Memory B cell (primary cell): ENCODE data around the gene MBTPS1.

Experiments
- ATAC-seq: fragments of 150-1000 bp; cut with Tn5 transposase; 2 replicates; pipeline ENCODE4 v1.10.0; 2021; ENCODE audit warnings: low read depth, mild to moderate bottlenecking, moderate library complexity
- DNase-seq, 2 donors: peaks; one replicate each; pipeline ENCODE4 v3.0.0; 2022; ENCODE audit warnings: low spot score in 2 of 2
- H3K27ac Mint-ChIP-seq: one replicate; pipeline ENCODE4 v1.8.0; 2022; ENCODE audit warnings: mild to moderate bottlenecking, moderate library complexity, mixed read lengths
- H3K27me3 Mint-ChIP-seq: one replicate; pipeline ENCODE4 v1.8.0; 2022; ENCODE audit warnings: mixed read lengths
- H3K36me3 Mint-ChIP-seq: one replicate; pipeline ENCODE4 v1.8.0; 2022; ENCODE audit warnings: mild to moderate bottlenecking, mixed read lengths
- H3K4me1 Mint-ChIP-seq: one replicate; pipeline ENCODE4 v1.8.0; 2022; ENCODE audit warnings: mixed read lengths
- H3K4me3 Mint-ChIP-seq: one replicate; pipeline ENCODE4 v1.8.0; 2022; ENCODE audit warnings: mild to moderate bottlenecking, moderate library complexity, mixed read lengths
- H3K9me3 Mint-ChIP-seq: one replicate; pipeline ENCODE4 v1.8.0; 2022; ENCODE audit warnings: mixed read lengths

MBTPS1 gene

DNA sequence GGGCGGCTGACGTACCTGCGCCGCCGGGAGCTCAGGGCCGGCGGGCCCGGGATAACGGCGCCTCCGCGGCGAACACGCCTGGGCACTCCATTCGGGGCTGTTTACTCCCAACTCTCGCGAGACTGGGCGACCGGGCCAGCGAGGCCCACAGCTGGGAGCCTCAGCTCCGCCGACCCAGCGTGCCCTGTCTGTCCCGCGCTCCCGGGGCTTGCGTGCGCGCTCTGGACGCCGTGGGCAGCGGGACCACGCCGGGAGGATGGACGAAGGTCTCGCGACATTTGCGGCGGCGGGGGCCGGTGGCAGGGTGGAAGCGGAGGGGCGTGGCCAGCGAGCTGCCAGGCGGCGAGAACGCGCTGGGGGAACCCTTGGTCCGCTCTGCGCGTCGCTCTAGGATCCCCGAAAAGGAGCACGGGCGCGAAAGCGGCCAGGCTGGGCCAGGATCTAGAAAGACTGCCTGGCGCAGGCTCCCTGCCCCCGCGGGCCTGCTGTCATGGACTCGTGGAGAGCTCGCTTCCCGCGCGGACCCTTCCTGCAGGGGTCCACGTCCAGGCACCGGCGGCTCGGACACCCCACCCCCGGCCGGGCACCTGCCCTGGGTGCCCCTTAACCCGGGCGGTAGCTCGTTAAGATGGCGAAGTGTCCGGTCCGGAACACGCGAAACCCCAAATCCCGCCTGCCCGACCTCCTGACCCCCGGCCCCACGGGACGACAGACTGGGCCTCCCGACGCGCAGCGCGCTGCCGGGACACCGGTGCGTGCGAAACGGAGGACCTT, at the start of gene MBTPS1:
Gene MBTPS1 (minus strand): TSS at position 223 of the 774 bp plus-strand sequence. CDS start 15,159 bp downstream, outside the sequence.
- peak; percentile 81 for ATAC-seq
- Mint-ChIP-seq H3K4me1 (peaks cover 11% of the 10 kb centered on the region), H3K27ac (peak within 1 kb of the TSS; percentile 94), H3K36me3 (peaks cover 2% of the 10 kb centered on the region), H3K4me3 (peak within 1 kb of the TSS; percentile 91), H3K9me3 (no peaks in the 10 kb centered on the region), H3K27me3 (no peaks in the 10 kb centered on the region)
- peak; percentile 97 to 98 for DNase-seq

DNA sequence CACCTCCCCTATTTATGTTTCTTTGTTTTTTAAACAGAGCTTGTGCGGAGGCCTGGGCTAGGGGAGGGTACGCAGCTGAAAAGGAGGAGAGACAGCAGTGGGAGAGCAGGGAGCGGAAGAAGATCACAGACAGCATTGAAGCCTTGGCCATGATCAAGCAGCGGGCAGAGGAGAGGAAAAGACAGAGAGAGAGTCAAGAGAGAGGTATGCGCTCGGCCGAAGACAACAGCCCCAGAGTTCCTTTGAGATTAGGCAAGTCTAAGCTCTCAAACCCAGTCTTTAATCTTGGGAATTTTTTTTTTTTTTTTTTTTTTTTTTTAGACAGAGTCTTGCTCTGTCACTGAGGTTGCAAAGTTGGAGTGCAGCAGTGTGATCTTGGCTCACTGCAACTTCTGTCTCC, 49.0 kb upstream of the MBTPS1 start:
- Mint-ChIP-seq H3K9me3 (no peaks in the 10 kb centered on the region), H3K4me3 (no peak overlapping the region), H3K36me3 (peaks cover 1% of the 10 kb centered on the region), H3K4me1 (no peaks in the 10 kb centered on the region), H3K27ac (no peak overlapping the region), H3K27me3 (peaks cover 17% of the 10 kb centered on the region)
- no peak for DNase-seq
- no peak for ATAC-seq

DNA sequence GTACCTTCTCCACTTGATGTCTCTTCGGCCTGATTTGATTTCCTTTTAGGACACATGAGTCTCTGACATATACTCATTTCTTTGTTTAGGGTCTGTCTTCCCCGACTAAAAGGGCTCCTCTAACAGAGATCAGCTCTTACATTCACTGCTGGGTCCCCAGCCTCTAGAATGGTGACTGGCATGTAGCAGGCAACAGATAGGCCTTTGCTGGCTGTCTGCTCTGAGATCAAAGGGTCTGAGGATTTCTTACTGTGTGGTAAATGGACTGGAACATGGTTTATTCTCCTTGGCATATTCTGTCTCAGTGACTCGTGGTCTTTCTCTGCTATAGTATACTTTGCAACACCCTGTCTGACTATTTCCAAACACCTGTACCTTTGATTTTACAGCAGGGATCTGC, 45.1 kb upstream of the MBTPS1 start:
- no peak overlapping the region for H3K27ac Mint-ChIP-seq
- no peaks in the 10 kb centered on the region for H3K4me1 Mint-ChIP-seq
- DNase-seq (no peak), ATAC-seq (no peak)
- peaks cover 1% of the 10 kb centered on the region for H3K36me3 Mint-ChIP-seq
- no peaks in the 10 kb centered on the region for H3K9me3 Mint-ChIP-seq
- H3K27me3 Mint-ChIP-seq, result peaks cover 17% of the 10 kb centered on the region
- no peak overlapping the region for H3K4me3 Mint-ChIP-seq

DNA sequence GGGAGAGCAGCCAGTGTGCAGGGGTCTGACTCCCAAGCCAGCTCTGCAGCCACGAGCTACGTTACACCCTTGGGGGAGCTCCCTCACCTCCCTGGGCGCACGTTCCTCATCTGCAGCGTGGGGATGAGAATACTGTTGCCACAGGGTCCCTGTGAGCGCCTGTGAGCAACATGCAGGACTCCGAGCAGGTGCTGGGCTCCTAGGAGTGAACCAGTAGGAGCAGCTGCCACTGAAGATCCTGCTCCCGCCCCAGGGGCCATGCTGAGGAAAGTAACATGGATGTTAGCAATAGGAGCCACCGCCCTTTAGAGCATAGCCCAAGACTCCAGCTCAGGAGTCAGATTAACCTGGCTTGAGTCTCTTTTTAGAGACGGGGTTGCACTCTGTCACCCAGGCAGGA, 44.3 kb upstream of the MBTPS1 start:
- ATAC-seq (no peak), DNase-seq (no peak)
- H3K27me3 Mint-ChIP-seq, result peaks cover 20% of the 10 kb centered on the region
- peaks cover 1% of the 10 kb centered on the region for H3K36me3 Mint-ChIP-seq
- no peak overlapping the region for H3K27ac Mint-ChIP-seq
- H3K4me1 Mint-ChIP-seq, result no peaks in the 10 kb centered on the region
- no peaks in the 10 kb centered on the region for H3K9me3 Mint-ChIP-seq
- no peak overlapping the region for H3K4me3 Mint-ChIP-seq

DNA sequence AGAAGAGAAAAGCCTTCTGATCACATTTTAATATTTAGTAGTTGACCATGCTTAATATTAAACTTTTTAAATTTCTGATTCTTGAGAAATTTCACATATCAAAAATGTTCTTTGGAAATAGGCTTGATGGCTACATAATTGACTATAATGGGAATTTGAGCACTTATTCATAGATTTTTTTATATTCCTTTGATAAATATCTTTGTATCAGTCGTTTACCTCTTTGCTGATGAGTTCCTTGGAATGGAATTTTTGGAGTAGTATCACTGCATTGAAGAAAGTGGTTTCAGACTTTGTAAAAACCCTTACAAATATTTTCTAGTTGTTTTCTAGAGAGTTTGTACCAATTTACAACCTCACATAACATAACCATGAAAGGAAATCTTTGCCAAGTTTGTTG, 43.1 kb upstream of the MBTPS1 start:
- no peaks in the 10 kb centered on the region for H3K9me3 Mint-ChIP-seq
- DNase-seq (no peak), ATAC-seq (no peak)
- no peak overlapping the region for H3K27ac Mint-ChIP-seq
- peaks cover 18% of the 10 kb centered on the region for H3K27me3 Mint-ChIP-seq
- H3K4me3 Mint-ChIP-seq, result no peak overlapping the region
- no peaks in the 10 kb centered on the region for H3K36me3 Mint-ChIP-seq
- H3K4me1 Mint-ChIP-seq, result no peaks in the 10 kb centered on the region

DNA sequence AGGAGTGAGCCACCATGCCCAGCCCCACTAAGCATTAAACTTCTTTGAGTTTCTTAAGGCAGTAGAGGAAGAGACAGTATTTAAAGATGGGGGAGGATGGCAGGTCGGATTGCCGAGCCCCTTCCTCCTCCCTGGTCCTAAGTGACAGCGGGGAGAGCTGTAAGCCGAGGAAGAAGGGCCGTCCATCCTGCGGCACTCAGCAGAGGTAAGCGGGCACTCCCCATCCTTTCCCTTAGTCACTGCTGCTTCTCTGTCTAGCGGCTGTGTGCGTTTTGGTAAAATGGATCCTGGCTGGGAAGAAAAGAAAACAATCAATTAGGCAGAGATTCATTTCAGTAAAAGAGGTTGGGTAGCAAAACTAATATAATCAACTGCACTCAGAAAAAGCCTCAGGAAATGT, 42.3 kb upstream of the MBTPS1 start:
- Mint-ChIP-seq H3K4me3 (no peak overlapping the region), H3K9me3 (no peaks in the 10 kb centered on the region), H3K27me3 (peaks cover 18% of the 10 kb centered on the region), H3K4me1 (no peaks in the 10 kb centered on the region), H3K36me3 (no peaks in the 10 kb centered on the region), H3K27ac (no peak overlapping the region)
- DNase-seq (no peak), ATAC-seq (no peak)

DNA sequence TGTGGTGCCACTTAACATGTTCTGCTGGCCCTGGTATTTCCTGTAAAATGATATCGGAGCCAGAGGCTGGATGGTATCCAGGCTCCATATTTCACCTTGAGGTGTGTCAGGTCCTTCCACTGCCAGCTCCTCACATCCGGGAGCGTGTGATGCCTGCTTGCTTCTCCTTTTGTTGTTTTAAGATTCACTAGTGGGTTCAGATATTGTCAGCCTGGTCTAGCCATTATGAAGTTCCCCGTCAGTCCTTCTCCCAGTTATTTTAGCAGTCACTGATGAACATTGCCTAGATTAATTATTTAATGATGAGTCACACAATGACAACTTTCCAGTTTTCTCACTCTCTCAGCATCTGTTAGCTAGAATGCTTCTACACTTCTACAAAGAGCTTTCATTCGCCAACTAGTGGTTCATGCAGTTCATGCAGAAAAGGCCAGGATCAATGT, 39.6 kb upstream of the MBTPS1 start:
- H3K27ac Mint-ChIP-seq, result no peak overlapping the region
- H3K27me3 Mint-ChIP-seq, result peaks cover 17% of the 10 kb centered on the region
- H3K9me3 Mint-ChIP-seq, result peaks cover 3% of the 10 kb centered on the region
- ATAC-seq, result no peak
- no peak overlapping the region for H3K4me3 Mint-ChIP-seq
- H3K4me1 Mint-ChIP-seq, result no peaks in the 10 kb centered on the region
- no peak for DNase-seq
- H3K36me3 Mint-ChIP-seq, result no peaks in the 10 kb centered on the region

DNA sequence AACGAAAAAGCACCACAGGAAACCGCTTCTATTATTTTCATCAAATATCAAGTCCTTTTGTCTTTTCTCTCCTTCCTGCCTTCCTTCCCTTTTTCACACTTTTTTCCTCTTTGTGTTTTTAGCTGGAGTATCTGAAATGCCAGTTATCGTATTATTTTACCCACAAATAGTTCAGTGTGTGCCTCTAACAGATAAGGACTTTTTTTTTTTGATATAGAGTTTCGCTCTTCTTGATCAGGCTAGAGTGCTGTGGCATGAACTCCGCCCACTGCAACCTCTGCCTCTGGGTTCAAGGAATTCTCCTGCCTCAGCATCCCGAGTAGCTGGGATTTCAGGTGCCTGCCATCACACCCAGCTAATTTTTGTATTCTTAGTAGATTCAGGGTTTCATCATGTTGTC, 39.0 kb upstream of the MBTPS1 start:
- Mint-ChIP-seq H3K9me3 (peaks cover 3% of the 10 kb centered on the region), H3K27me3 (peaks cover 17% of the 10 kb centered on the region), H3K36me3 (no peaks in the 10 kb centered on the region), H3K4me1 (no peaks in the 10 kb centered on the region), H3K27ac (no peak overlapping the region), H3K4me3 (no peak overlapping the region)
- ATAC-seq (no peak), DNase-seq (no peak)

DNA sequence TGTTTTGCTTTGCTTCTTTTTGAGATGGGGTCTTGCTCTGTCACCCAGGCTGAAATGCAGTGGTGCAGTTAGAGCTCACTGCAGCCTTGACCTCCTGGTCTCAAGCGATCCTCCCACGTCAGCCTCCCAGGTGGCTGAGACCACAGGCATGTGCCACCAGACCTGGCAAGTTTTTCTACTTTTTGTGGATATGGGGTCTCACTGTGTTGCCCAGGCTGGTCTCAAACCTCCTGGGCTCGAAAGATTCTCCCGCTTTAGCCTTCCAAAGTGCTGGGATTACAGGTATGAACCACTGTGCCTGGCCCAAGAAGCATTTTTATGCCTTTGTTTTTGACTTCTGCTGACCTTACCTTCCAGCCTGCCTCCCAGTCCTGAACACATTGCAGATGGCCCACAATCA, 38.5 kb upstream of the MBTPS1 start:
- H3K4me1 Mint-ChIP-seq, result no peaks in the 10 kb centered on the region
- peaks cover 3% of the 10 kb centered on the region for H3K9me3 Mint-ChIP-seq
- DNase-seq, result no peak
- H3K4me3 Mint-ChIP-seq, result no peak overlapping the region
- ATAC-seq, result no peak
- H3K27me3 Mint-ChIP-seq, result peaks cover 17% of the 10 kb centered on the region
- no peaks in the 10 kb centered on the region for H3K36me3 Mint-ChIP-seq
- no peak overlapping the region for H3K27ac Mint-ChIP-seq

DNA sequence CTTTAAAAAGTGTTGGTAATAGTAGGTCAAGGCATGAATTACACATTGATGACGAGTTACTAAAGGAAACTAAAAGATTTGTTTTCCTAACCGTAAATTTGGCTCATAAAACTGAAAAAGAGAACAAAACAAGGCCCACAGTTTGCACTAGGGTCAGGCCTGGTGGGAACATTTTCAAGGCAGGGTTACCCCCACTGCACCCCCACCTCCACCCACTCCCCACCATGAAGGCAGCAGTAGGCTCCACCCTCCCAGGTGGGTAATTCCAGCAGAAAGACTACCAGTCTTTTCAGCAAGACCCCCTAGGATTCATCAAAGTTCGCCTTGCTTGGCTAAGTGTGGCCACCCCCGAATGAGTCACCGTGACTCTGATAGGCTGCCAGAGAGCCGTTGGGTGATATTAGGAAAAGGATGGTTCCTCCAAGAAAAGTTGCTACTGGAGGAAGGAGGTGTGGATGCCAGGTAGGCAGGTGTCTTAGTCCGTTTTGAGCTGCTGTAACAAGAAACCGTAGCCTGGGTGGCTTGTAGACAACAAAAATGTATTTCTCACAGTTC, 37.0 kb upstream of the MBTPS1 start:
- no peaks in the 10 kb centered on the region for H3K36me3 Mint-ChIP-seq
- H3K27me3 Mint-ChIP-seq, result peaks cover 15% of the 10 kb centered on the region
- H3K9me3 Mint-ChIP-seq, result peaks cover 3% of the 10 kb centered on the region
- H3K4me3 Mint-ChIP-seq, result no peak overlapping the region
- H3K27ac Mint-ChIP-seq, result no peak overlapping the region
- H3K4me1 Mint-ChIP-seq, result no peaks in the 10 kb centered on the region
- no peak for ATAC-seq
- DNase-seq, result no peak

DNA sequence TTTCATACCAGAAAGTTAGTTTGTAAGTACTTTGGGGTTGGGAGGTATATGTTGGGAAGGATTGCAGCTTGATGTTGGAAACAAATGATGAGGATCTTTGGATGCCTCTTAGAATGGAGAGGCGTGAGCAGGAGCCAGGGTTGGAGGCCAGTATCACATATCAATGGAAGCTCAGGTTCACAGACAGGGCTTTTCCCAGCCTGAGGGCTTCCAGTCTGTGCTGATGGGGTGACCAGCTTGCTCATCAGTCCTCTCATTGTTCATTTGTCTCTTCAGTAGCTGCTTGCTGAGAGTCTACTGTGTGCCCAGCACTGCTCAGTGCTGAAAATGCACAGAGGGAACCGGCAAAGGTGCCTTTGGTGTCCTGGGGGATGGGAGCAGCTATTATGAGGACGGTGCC, 34.2 kb upstream of the MBTPS1 start:
- Mint-ChIP-seq H3K36me3 (no peaks in the 10 kb centered on the region), H3K4me1 (no peaks in the 10 kb centered on the region), H3K4me3 (no peak overlapping the region), H3K9me3 (peaks cover 3% of the 10 kb centered on the region), H3K27ac (no peak overlapping the region), H3K27me3 (peaks cover 11% of the 10 kb centered on the region)
- DNase-seq (no peak), ATAC-seq (no peak)

DNA sequence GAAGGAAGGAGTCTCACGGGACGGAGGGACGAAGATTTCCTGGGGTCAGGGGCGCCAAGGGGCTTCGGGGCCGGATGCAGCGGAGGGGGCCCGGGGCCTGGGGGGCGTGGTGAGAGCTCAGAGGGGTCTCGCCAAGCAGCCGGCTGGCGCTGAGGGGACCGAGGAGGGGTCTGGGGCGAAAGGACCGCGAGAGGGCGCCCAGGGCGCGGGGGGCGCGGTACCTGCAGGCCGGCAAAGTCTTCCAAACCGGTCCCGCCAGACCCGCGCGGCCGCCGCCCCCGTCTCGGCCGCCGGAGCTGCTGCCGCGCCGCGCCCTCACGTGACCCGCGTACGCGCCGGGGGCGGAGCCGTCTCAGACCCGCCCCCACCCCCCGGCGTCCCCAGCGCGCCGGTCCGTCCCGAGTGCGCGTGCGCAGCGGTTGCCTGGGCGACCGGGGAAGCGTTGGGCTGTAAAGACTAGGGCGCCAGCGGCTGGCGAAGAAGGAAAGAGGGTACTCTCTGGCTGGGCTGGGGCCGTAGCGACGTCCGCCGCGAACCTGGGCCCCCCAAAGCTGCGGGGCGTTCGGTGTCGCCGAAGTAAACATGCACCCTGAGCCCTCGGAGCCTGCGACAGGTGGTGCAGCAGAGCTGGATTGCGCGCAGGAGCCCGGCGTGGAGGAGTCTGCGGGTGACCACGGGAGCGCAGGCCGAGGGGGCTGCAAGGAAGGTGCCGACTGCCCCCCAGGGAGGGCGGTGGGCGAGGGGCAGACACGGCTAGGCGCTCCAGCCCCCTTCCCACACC, 28.3 kb upstream of the MBTPS1 start, which contains the start of the genes DNAAF1 and HSDL1:
Gene DNAAF1 (plus strand): TSS at position 450 of the 781 bp plus-strand sequence. CDS start 133 bp downstream, at position 583.
Gene HSDL1 (minus strand): TSS at position 319 of the 781 bp plus-strand sequence. CDS start 13,856 bp downstream, outside the sequence.
- DNase-seq (peak; percentile 96), ATAC-seq (peak; percentile 85)
- Mint-ChIP-seq H3K27me3 (peaks cover 4% of the 10 kb centered on the region), H3K27ac (peak within 1 kb of the TSS; percentile 92), H3K4me1 (peaks cover 8% of the 10 kb centered on the region), H3K9me3 (no peaks in the 10 kb centered on the region), H3K36me3 (peaks cover 2% of the 10 kb centered on the region), H3K4me3 (peak within 1 kb of the TSS; percentile 93)

DNA sequence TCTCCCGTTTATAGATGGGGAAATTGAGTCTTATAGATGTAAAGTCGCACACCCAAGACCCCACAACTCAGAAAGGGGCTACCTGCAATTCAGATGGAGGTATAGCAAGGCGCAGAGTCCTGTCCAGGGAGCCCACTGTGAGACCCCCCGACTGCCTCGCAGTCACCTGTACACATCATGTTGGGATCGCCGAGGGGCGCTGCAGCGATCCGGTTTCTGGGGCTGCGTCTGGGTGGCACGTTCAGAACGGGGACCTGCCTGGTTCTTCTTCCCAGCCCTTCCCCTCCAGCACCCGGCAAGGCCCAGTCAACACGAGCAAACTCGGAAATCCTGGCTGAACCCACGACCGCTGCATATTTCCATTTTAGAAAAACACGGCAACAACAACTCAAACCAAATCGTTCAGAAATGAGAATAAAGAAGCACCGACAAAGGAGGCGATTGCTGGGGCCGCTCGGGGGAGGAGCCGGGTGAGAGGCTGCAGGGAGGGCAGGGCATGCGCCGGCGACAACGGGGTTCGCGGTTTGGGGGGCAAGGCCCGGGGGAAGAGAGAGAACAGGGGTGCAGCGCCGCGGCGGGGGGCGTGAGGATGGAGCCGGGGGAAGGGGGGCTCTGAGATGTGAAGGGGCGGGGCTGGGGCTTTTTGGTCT, 27.6 kb upstream of the MBTPS1 start:
- peaks cover 2% of the 10 kb centered on the region for H3K36me3 Mint-ChIP-seq
- H3K9me3 Mint-ChIP-seq, result no peaks in the 10 kb centered on the region
- H3K4me1 Mint-ChIP-seq, result peaks cover 11% of the 10 kb centered on the region
- ATAC-seq (peak; percentile 38), DNase-seq (peak; percentile 12 to 28)
- H3K27ac Mint-ChIP-seq, result peak overlapping the region; percentile 92
- H3K4me3 Mint-ChIP-seq, result peak overlapping the region; percentile 93
- H3K27me3 Mint-ChIP-seq, result peaks cover 4% of the 10 kb centered on the region
